GM23338 (cell line): Measurements from ENCODE around the gene SEPTIN3. TPM values are rescaled to one million over a fixed set of nuclear protein-coding genes. Genes with fewer than 3 reads are reported as not detected.

ENCODE experiments used
- ATAC-seq: fragments of 200-7000 bp; cut with Tn5 transposase; 3 replicates; pipeline ENCODE4 v1.9.1; 2020
- DNase-seq: peaks from one replicate; pipeline ENCODE4 v3.0.0-alpha.2; 2015; ENCODE audit warnings: low spot score
- H2AFZ ChIP-seq: fragments of 200-600 bp; sonication (generic); 2 replicates; pipeline ENCODE4 v1.8.0; 2016; ENCODE audit warnings: antibody characterized with exemption, mild to moderate bottlenecking, moderate library complexity
- H3F3A ChIP-seq: fragments of 200-600 bp; sonication (generic); replicated peaks from 2 replicates; pipeline ENCODE4 v1.8.0; 2017; ENCODE audit warnings: antibody characterized with exemption, mixed run types, low read depth
- H3K27ac ChIP-seq: fragments of 200-600 bp; sonication (generic); 2 replicates; pipeline ENCODE4 v1.6.1; 2016; ENCODE audit warnings: low read depth
- H3K27me3 ChIP-seq: fragments of 200-600 bp; sonication (generic); 2 replicates; pipeline ENCODE4 v1.8.0; 2016; ENCODE audit warnings: mild to moderate bottlenecking, mixed run types, moderate library complexity; ENCODE audit not compliant: insufficient read depth
- H3K36me3 ChIP-seq: fragments of 200-600 bp; sonication (generic); 2 replicates; pipeline ENCODE4 v1.8.0; 2016; ENCODE audit warnings: mild to moderate bottlenecking; ENCODE audit not compliant: insufficient read depth
- H3K4me1 ChIP-seq: fragments of 200-600 bp; sonication (generic); 2 replicates; pipeline ENCODE4 v1.8.0; 2016; ENCODE audit warnings: mild to moderate bottlenecking, moderate library complexity; ENCODE audit not compliant: insufficient read depth
- H3K4me2 ChIP-seq: fragments of 200-600 bp; sonication (generic); 2 replicates; pipeline ENCODE4 v1.7.1; 2017; ENCODE audit warnings: mixed run types
- H3K4me3 ChIP-seq: fragments of 200-600 bp; sonication (generic); 2 replicates; pipeline ENCODE4 v1.6.1; 2016; ENCODE audit warnings: mixed run types
- H3K79me2 ChIP-seq: fragments of 200-600 bp; sonication (generic); replicated peaks from 2 replicates; pipeline ENCODE4 v1.8.0; 2017; ENCODE audit warnings: mild to moderate bottlenecking; ENCODE audit not compliant: insufficient read depth
- H3K9me2 ChIP-seq: fragments of 200-600 bp; sonication (generic); 2 replicates; pipeline ENCODE4 v1.8.0; 2017; ENCODE audit not compliant: insufficient read depth
- H4K20me1 ChIP-seq: fragments of 200-600 bp; sonication (generic); replicated peaks from 2 replicates; pipeline ENCODE4 v1.8.0; 2017; ENCODE audit warnings: mild to moderate bottlenecking; ENCODE audit not compliant: insufficient read depth
- H3K27ac Mint-ChIP-seq: 2 replicates; pipeline ENCODE4 v1.8.0; 2020; ENCODE audit warnings: inconsistent platforms, mild to moderate bottlenecking, moderate library complexity, mixed read lengths
- H3K27me3 Mint-ChIP-seq: 3 replicates; pipeline ENCODE4 v1.8.0; 2022; ENCODE audit warnings: low read depth, mild to moderate bottlenecking, moderate library complexity, mixed read lengths, inconsistent platforms; ENCODE audit not compliant: insufficient read depth, poor library complexity
- H3K36me3 Mint-ChIP-seq: 3 replicates; pipeline ENCODE4 v1.8.0; 2021; ENCODE audit warnings: low read depth, mild to moderate bottlenecking, inconsistent platforms, moderate library complexity, mixed read lengths
- H3K4me1 Mint-ChIP-seq: 3 replicates; pipeline ENCODE4 v1.8.0; 2020; ENCODE audit warnings: mild to moderate bottlenecking, inconsistent platforms, mixed read lengths
- H3K4me3 Mint-ChIP-seq: 3 replicates; pipeline ENCODE4 v1.8.0; 2021; ENCODE audit warnings: moderate library complexity, mild to moderate bottlenecking, inconsistent platforms, mixed read lengths
- H3K9me3 Mint-ChIP-seq: 3 replicates; pipeline ENCODE4 v1.8.0; 2020; ENCODE audit warnings: moderate library complexity, mild to moderate bottlenecking, inconsistent platforms, mixed read lengths
- CREB1 ChIP-seq: fragments of 250-450 bp; sonication (Bioruptor Pico); IDR thresholded peaks from 2 replicates; pipeline ENCODE4 v1.5.0; 2020; ENCODE audit warnings: low read depth, mild to moderate bottlenecking, moderate library complexity
- EZH2 ChIP-seq: fragments of 200-600 bp; sonication (generic); IDR thresholded peaks from one replicate; pipeline ENCODE4 v1.8.0; 2017; ENCODE audit warnings: antibody characterized with exemption, mild to moderate bottlenecking, low read depth; ENCODE audit not compliant: unreplicated experiment
- EZH2phosphoT487 ChIP-seq: fragments of 200-600 bp; sonication (generic); IDR thresholded peaks from one replicate; pipeline ENCODE4 v1.8.1; 2018; ENCODE audit warnings: antibody characterized with exemption; ENCODE audit not compliant: unreplicated experiment
- JUNB ChIP-seq: IDR thresholded peaks from one replicate; pipeline ENCODE4 v1.6.1; 2016; ENCODE audit warnings: antibody characterized with exemption; ENCODE audit not compliant: unreplicated experiment
- NANOG ChIP-seq: IDR thresholded peaks from 2 replicates; pipeline ENCODE4 v1.6.1; 2016; ENCODE audit warnings: antibody characterized with exemption, borderline replicate concordance
- POLR2AphosphoS5 ChIP-seq: IDR thresholded peaks from 2 replicates; pipeline ENCODE4 v1.6.1; 2016; ENCODE audit warnings: antibody characterized with exemption, low read depth
- STAT1 ChIP-seq: IDR thresholded peaks from one replicate; pipeline ENCODE4 v1.6.1; 2016; ENCODE audit warnings: antibody characterized with exemption; ENCODE audit not compliant: unreplicated experiment
- ZNF114 ChIP-seq: fragments of 250-450 bp; sonication (Bioruptor Pico); IDR thresholded peaks from 2 replicates; pipeline ENCODE4 v1.5.0; 2020; ENCODE audit warnings: mild to moderate bottlenecking, moderate library complexity
- ZNF331 ChIP-seq: fragments of 250-450 bp; sonication (Bioruptor Pico); IDR thresholded peaks from 2 replicates; pipeline ENCODE4 v1.5.0; 2020; ENCODE audit warnings: low read depth, mild to moderate bottlenecking, moderate library complexity
- polyA plus RNA-seq: library from polyadenylated mRNA; unstranded; fragments of >200 nt; fragmentation: Nextera tagmentation; extraction: Ambion mirVana; gene quantifications from 2 replicates; pipeline ENCODE4 v1.2.1, GENCODE V29; 2016
- total RNA-seq: library from RNA; depleted of rRNA; stranded (reverse); fragments of >200 nt; shearing (Covaris generic); gene quantifications from 2 replicates; pipeline ENCODE4 v1.2.3, GENCODE V29; 2014
- TF ChIP-seq, protein P1 (sequence below): IDR thresholded peaks from one replicate; pipeline ENCODE4 v1.6.1; 2018; ENCODE audit warnings: antibody characterized with exemption; ENCODE audit not compliant: unreplicated experiment
- TF ChIP-seq, protein P2 (sequence below): IDR thresholded peaks from 2 replicates; pipeline ENCODE4 v1.6.1; 2016; ENCODE audit warnings: antibody characterized with exemption
- TF ChIP-seq, protein P3 (sequence below), 2 experiments: fragments of 200-600 bp in 1 of 2; sonication (generic) in 1 of 2; conservative IDR thresholded peaks; 2 replicates each; pipeline versions ENCODE4 v1.5.1 to v1.6.1; 2016 to 2017; ENCODE audit warnings: antibody characterized with exemption in 2 of 2, low read depth in 2 of 2, mild to moderate bottlenecking in 2 of 2, moderate library complexity in 1 of 2
- TF ChIP-seq, protein P4 (sequence below): fragments of 250-450 bp; sonication (Bioruptor Pico); IDR thresholded peaks from 2 replicates; pipeline ENCODE4 v1.5.0; 2020; ENCODE audit warnings: mild to moderate bottlenecking, moderate library complexity

Gene SEPTIN3
- total and polyA plus RNA-seq, 2 experiments from 2014 or later, result 16.4 to 28.4 TPM

DNA sequence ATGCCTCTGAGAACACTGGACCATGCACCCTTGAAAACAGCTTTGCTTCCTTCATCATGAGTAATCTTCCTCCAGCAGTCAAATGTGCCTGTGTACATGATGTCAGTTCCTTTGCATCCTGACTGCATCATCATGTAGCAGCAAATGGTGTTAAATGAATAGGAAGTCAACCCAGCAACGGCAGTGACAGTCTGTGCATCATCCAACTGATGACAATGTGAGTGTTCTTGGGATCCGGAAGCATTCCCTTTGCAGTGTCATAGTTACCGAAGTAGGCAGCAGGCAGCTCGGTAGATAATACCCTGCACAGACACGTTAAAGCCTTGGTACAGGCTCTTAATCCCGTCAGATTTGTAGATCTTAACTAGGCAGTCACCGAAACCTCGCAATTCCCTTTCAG, 31.9 kb downstream of the SEPTIN3 start:
- Histone ChIP-seq H2AFZ (no peak overlapping the region), H3K79me2 (no peaks in the 10 kb centered on the region), H4K20me1 (no peaks in the 10 kb centered on the region; the same call in 1 of the 2 replicates), H3F3A (no peaks in the 10 kb centered on the region), H3K4me1 (no peaks in the 10 kb centered on the region), H3K27me3 (no peaks in the 10 kb centered on the region), H3K27ac (no peak overlapping the region), H3K4me3 (no peak overlapping the region), H3K36me3 (no peaks in the 10 kb centered on the region), H3K4me2 (no peak overlapping the region), H3K9me2 (no peaks in the 10 kb centered on the region; the same call in 1 of the 2 replicates)
- DNase-seq, result no peak
- Mint-ChIP-seq H3K27ac (no peak overlapping the region), H3K4me1 (peaks cover 8% of the 10 kb centered on the region; the same call in 2 of the 3 replicates), H3K4me3 (no peak overlapping the region), H3K36me3 (no peaks in the 10 kb centered on the region; the same call in 1 of the 3 replicates), H3K27me3 (peaks cover 1% of the 10 kb centered on the region), H3K9me3 (no peaks in the 10 kb centered on the region)
- no peak for ATAC-seq
- TF ChIP-seq JUNB (no peak), EZH2phosphoT487 (no peak), EZH2 (no peak), NANOG (no peak), POLR2AphosphoS5 (no peak), ZNF331 (CRISPR knock-in tag) (no peak), CREB1 (CRISPR knock-in tag) (no peak), ZNF114 (CRISPR knock-in tag) (no peak), STAT1 (no peak)
- TF ChIP-seq, protein P1, sequence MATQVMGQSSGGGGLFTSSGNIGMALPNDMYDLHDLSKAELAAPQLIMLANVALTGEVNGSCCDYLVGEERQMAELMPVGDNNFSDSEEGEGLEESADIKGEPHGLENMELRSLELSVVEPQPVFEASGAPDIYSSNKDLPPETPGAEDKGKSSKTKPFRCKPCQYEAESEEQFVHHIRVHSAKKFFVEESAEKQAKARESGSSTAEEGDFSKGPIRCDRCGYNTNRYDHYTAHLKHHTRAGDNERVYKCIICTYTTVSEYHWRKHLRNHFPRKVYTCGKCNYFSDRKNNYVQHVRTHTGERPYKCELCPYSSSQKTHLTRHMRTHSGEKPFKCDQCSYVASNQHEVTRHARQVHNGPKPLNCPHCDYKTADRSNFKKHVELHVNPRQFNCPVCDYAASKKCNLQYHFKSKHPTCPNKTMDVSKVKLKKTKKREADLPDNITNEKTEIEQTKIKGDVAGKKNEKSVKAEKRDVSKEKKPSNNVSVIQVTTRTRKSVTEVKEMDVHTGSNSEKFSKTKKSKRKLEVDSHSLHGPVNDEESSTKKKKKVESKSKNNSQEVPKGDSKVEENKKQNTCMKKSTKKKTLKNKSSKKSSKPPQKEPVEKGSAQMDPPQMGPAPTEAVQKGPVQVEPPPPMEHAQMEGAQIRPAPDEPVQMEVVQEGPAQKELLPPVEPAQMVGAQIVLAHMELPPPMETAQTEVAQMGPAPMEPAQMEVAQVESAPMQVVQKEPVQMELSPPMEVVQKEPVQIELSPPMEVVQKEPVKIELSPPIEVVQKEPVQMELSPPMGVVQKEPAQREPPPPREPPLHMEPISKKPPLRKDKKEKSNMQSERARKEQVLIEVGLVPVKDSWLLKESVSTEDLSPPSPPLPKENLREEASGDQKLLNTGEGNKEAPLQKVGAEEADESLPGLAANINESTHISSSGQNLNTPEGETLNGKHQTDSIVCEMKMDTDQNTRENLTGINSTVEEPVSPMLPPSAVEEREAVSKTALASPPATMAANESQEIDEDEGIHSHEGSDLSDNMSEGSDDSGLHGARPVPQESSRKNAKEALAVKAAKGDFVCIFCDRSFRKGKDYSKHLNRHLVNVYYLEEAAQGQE, result no peak
- TF ChIP-seq, protein P2, sequence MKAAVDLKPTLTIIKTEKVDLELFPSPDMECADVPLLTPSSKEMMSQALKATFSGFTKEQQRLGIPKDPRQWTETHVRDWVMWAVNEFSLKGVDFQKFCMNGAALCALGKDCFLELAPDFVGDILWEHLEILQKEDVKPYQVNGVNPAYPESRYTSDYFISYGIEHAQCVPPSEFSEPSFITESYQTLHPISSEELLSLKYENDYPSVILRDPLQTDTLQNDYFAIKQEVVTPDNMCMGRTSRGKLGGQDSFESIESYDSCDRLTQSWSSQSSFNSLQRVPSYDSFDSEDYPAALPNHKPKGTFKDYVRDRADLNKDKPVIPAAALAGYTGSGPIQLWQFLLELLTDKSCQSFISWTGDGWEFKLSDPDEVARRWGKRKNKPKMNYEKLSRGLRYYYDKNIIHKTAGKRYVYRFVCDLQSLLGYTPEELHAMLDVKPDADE, result no peak
- TF ChIP-seq, protein P3, sequence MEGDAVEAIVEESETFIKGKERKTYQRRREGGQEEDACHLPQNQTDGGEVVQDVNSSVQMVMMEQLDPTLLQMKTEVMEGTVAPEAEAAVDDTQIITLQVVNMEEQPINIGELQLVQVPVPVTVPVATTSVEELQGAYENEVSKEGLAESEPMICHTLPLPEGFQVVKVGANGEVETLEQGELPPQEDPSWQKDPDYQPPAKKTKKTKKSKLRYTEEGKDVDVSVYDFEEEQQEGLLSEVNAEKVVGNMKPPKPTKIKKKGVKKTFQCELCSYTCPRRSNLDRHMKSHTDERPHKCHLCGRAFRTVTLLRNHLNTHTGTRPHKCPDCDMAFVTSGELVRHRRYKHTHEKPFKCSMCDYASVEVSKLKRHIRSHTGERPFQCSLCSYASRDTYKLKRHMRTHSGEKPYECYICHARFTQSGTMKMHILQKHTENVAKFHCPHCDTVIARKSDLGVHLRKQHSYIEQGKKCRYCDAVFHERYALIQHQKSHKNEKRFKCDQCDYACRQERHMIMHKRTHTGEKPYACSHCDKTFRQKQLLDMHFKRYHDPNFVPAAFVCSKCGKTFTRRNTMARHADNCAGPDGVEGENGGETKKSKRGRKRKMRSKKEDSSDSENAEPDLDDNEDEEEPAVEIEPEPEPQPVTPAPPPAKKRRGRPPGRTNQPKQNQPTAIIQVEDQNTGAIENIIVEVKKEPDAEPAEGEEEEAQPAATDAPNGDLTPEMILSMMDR (conservative IDR thresholded peaks at IDR 0.05; ENCODE audit: low read depth in 2 of 2), result no peak
- TF ChIP-seq, protein P4, sequence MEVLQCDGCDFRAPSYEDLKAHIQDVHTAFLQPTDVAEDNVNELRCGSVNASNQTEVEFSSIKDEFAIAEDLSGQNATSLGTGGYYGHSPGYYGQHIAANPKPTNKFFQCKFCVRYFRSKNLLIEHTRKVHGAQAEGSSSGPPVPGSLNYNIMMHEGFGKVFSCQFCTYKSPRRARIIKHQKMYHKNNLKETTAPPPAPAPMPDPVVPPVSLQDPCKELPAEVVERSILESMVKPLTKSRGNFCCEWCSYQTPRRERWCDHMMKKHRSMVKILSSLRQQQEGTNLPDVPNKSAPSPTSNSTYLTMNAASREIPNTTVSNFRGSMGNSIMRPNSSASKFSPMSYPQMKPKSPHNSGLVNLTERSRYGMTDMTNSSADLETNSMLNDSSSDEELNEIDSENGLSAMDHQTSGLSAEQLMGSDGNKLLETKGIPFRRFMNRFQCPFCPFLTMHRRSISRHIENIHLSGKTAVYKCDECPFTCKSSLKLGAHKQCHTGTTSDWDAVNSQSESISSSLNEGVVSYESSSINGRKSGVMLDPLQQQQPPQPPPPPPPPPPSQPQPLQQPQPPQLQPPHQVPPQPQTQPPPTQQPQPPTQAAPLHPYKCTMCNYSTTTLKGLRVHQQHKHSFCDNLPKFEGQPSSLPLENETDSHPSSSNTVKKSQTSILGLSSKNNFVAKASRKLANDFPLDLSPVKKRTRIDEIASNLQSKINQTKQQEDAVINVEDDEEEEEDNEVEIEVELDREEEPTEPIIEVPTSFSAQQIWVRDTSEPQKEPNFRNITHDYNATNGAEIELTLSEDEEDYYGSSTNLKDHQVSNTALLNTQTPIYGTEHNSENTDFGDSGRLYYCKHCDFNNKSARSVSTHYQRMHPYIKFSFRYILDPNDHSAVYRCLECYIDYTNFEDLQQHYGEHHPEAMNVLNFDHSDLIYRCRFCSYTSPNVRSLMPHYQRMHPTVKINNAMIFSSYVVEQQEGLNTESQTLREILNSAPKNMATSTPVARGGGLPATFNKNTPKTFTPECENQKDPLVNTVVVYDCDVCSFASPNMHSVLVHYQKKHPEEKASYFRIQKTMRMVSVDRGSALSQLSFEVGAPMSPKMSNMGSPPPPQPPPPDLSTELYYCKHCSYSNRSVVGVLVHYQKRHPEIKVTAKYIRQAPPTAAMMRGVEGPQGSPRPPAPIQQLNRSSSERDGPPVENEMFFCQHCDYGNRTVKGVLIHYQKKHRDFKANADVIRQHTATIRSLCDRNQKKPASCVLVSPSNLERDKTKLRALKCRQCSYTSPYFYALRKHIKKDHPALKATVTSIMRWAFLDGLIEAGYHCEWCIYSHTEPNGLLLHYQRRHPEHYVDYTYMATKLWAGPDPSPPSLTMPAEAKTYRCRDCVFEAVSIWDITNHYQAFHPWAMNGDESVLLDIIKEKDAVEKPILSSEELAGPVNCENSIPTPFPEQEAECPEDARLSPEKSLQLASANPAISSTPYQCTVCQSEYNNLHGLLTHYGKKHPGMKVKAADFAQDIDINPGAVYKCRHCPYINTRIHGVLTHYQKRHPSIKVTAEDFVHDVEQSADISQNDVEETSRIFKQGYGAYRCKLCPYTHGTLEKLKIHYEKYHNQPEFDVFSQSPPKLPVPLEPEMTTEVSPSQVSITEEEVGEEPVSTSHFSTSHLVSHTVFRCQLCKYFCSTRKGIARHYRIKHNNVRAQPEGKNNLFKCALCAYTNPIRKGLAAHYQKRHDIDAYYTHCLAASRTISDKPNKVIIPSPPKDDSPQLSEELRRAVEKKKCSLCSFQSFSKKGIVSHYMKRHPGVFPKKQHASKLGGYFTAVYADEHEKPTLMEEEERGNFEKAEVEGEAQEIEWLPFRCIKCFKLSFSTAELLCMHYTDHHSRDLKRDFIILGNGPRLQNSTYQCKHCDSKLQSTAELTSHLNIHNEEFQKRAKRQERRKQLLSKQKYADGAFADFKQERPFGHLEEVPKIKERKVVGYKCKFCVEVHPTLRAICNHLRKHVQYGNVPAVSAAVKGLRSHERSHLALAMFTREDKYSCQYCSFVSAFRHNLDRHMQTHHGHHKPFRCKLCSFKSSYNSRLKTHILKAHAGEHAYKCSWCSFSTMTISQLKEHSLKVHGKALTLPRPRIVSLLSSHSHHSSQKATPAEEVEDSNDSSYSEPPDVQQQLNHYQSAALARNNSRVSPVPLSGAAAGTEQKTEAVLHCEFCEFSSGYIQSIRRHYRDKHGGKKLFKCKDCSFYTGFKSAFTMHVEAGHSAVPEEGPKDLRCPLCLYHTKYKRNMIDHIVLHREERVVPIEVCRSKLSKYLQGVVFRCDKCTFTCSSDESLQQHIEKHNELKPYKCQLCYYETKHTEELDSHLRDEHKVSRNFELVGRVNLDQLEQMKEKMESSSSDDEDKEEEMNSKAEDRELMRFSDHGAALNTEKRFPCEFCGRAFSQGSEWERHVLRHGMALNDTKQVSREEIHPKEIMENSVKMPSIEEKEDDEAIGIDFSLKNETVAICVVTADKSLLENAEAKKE (CRISPR knock-in tag), result no peak
